Glomerular visceral epithelial cell (primary cell): Measurements from ENCODE around the gene SYNE3.

Source experiments
- DNase-seq: peaks from one replicate; pipeline ENCODE4 v3.0.0-alpha.2; 2016; ENCODE audit errors: extremely low spot score

Gene SYNE3

DNA sequence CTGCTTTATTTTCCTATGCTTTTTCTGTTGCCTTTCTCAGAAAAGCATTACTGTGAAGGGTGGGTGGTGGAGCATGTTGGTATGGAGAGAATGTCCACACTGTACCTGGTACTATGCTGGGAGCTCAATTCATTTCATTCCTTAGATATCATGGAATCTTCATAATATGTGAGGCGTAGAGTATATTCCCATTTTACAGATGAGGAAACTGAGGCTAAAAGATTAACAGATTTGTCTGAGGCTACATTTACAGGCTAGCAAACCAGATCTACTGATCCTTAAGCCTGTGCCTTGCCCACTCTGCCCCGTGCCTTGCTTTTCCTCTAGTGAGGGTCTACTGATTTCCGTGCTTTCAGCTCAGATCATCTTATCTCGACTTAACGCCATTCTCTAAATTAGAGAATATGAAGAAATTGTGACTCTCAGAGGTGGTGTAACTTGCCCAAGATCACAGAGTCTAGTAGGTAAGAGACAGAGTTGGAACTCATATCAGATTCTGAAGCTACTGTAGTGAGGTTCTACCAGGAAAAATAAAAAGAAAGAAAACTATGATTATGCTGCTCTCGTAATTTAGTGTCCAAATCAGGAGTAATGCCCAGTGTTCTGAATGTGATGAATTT is 23.9 kb upstream of the SYNE3 start:
- DNase-seq = no peak

DNA sequence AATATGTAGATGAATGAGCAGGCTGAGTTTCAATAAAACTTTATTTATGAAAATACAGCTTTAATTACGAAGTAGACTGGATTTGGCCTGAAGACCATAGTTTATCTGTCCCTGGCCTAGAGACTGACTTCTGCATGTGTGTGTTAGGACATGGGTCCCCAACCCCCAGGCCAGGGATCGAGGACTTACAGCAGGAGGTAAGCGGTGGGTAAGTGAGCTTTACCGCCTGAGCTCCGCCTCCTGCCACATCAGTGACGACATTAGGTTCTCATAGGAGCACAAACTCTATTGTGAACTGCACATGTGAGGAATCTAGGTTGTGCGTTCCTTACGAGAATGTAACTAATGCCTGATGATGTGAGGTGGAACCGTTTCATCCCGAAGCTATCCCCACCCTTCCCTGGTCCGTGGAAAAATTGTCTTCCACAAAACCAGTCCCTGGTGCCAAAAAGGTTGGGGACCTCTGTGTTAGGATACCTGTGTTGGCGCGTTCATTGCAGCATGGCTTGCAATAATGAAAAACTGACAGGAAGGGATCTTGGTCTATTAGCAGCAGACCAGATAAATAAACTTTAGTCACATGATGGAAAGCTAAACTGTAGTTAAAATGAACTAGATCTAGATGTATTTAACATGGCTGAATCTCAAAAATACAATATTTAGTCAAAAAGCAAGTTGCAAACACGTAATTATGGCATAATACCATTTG is 22.5 kb upstream of the SYNE3 start:
- no peak for DNase-seq

- no peak for DNase-seq
These were observed 21.0 kb upstream of the SYNE3 start for GRCh38 chr14:95537298-95538089.

GRCh38 chr14:95536671-95537070 is 20.2 kb upstream of the SYNE3 start:
- no peak for DNase-seq

GRCh38 chr14:95536036-95536593 is 19.7 kb upstream of the SYNE3 start:
- peak; percentile 8 for DNase-seq

GRCh38 chr14:95535226-95536021 is 19.0 kb upstream of the SYNE3 start:
- peak; percentile 12 for DNase-seq

- DNase-seq = peak; percentile 100
These were observed 18.1 kb upstream of the SYNE3 start, which contains the start of gene GLRX5 for GRCh38 chr14:95534299-95535225. Gene GLRX5, plus strand, starts transcription at chr14:95535050. Its CDS starts 40 bp downstream, at chr14:95535090.

DNA sequence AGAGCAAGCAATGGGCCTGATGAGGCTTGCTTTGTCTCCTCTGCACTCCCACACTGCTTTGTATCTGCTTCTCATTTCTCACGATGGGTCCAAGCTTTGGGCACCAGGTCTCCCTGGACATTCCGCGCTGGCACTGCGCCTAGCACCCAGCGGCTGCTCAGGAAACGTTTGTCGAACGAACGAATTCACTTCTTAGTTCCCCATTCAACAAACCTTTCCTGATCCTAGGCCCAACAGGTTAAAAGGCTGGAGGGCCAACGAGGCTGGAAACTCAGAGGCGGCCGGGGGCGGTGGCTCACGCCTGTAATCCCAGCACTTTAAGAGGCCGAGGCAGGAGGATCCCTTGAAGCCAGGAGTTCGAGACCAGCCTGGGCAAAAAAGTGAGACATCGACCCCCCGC is 17.4 kb upstream of the SYNE3 start:
- DNase-seq = peak; percentile 11

DNA sequence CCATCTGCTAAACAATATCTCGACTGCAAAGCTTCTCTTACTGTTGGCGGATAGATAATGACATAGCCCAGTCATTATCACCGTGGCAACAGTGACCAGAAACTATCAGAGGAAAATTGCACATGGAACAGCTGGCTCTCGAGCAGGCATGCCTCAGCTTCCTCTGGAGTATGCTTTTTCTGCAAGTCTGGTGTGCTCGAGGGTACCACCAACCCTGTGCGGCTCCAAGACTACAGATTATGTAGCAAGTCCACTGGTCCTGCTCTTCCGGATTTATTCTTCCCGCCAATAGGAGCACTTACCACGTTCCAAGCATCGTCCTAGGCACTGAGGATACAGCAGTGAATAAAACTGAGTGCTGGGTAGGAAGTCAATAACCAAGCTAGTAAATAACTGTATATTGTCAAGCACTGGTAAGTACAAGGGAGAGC is 17.0 kb upstream of the SYNE3 start:
- DNase-seq = peak; percentile 38

- DNase-seq = no peak
These were observed 15.5 kb upstream of the SYNE3 start for GRCh38 chr14:95531969-95532368.

- no peak for DNase-seq
These were observed 15.0 kb upstream of the SYNE3 start for GRCh38 chr14:95531473-95531872.

GRCh38 chr14:95530473-95531276 is 14.2 kb upstream of the SYNE3 start:
- no peak for DNase-seq

DNA sequence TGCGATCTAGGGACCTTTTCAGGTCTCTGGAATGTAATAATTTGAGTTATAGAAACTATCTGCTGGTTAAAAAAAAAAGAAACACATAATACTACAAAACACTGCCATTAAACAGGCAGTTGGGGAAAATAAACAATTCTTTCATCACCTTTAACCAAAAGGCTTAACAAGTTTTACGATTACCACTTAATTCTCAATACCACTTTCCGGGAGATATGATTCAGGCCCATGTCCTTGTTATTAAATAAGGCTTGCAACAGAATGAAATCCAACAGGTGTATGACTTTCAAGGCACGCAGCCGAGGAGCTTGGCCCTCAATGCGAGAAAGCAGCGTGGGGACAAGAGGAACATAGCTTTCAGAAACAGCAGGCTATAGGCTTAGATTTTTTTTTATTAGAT is 12.8 kb upstream of the SYNE3 start:
- no peak for DNase-seq

- peak; percentile 41 for DNase-seq
These were observed 11.0 kb upstream of the SYNE3 start for GRCh38 chr14:95527387-95528002.

GRCh38 chr14:95526483-95527386 is 10.3 kb upstream of the SYNE3 start:
- no peak for DNase-seq

GRCh38 chr14:95525999-95526398 is 9.5 kb upstream of the SYNE3 start:
- DNase-seq = no peak

GRCh38 chr14:95524706-95525512 is 8.5 kb upstream of the SYNE3 start:
- DNase-seq = no peak
